Panc1 (cell line): Measurements from ENCODE around the gene B4GALT6.

Experiments
- POLR2AphosphoS5 ChIP-seq: IDR thresholded peaks from 2 replicates; pipeline ENCODE4 v1.6.1; 2012; ENCODE audit warnings: mild to moderate bottlenecking, low read depth, low read length, moderate library complexity
- TCF7L2 ChIP-seq: IDR thresholded peaks from 2 replicates; pipeline ENCODE4 v1.6.1; 2011; ENCODE audit warnings: mild to moderate bottlenecking, low read depth, low read length, inconsistent platforms
- TF ChIP-seq, protein P1 (sequence below): fragments of 450-650 bp; IDR thresholded peaks from 2 replicates; pipeline ENCODE4 v1.5.1; 2017; ENCODE audit warnings: mild to moderate bottlenecking

DNA sequence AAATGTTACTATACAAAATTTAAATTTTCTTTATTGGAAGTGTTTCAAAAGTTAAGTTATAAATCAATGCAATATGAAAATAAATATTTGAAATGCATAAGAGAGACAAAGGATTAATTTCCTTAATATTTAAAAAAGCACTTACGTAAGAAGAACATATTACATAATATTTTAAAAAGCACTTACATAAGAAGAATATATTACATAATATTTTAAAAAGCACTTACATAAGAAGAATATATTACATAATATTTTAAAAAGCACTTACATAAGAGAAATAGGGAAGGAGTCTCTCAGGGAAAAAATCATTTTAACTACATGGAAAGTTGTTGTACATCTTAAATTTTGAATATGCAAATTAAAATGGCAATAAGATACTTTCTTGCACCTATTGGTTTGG lies 17.4 kb upstream of the B4GALT6 start:
- TF ChIP-seq, protein P1, sequence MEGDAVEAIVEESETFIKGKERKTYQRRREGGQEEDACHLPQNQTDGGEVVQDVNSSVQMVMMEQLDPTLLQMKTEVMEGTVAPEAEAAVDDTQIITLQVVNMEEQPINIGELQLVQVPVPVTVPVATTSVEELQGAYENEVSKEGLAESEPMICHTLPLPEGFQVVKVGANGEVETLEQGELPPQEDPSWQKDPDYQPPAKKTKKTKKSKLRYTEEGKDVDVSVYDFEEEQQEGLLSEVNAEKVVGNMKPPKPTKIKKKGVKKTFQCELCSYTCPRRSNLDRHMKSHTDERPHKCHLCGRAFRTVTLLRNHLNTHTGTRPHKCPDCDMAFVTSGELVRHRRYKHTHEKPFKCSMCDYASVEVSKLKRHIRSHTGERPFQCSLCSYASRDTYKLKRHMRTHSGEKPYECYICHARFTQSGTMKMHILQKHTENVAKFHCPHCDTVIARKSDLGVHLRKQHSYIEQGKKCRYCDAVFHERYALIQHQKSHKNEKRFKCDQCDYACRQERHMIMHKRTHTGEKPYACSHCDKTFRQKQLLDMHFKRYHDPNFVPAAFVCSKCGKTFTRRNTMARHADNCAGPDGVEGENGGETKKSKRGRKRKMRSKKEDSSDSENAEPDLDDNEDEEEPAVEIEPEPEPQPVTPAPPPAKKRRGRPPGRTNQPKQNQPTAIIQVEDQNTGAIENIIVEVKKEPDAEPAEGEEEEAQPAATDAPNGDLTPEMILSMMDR = no peak
- no peak for TF ChIP-seq TCF7L2
- TF ChIP-seq POLR2AphosphoS5 = no peak
